H9 (cell line): ENCODE results near the gene GSK3A. TPM values are rescaled to one million over a fixed set of nuclear protein-coding genes. Genes with fewer than 3 reads are reported as not detected.

Source experiments
- DNase-seq: peaks from one replicate; pipeline ENCODE4 v3.0.0-alpha.2; 2017
- H2AFZ ChIP-seq: one replicate; pipeline ENCODE4 v1.6.1; 2013; ENCODE audit warnings: mild to moderate bottlenecking, low read length, control low read depth, moderate library complexity
- H2AK5ac ChIP-seq: 2 replicates; pipeline ENCODE4 v1.6.1; 2013; ENCODE audit warnings: low read length, control low read depth, mixed read lengths; ENCODE audit not compliant: insufficient read length
- H2BK120ac ChIP-seq: one replicate; pipeline ENCODE4 v1.6.1; 2013; ENCODE audit warnings: low read depth, mild to moderate bottlenecking, low read length, control low read depth, inconsistent platforms; ENCODE audit not compliant: poor library complexity, severe bottlenecking
- H2BK12ac ChIP-seq: 2 replicates; pipeline ENCODE4 v1.6.1; 2013; ENCODE audit warnings: low read length, control low read depth, mixed read lengths, low read depth; ENCODE audit not compliant: insufficient read length
- H2BK15ac ChIP-seq: 2 replicates; pipeline ENCODE4 v1.6.1; 2013; ENCODE audit warnings: low read depth, low read length, control low read depth
- H2BK20ac ChIP-seq: one replicate; pipeline ENCODE4 v1.6.1; 2013; ENCODE audit warnings: low read depth, mild to moderate bottlenecking, low read length, control low read depth, inconsistent platforms; ENCODE audit not compliant: poor library complexity, severe bottlenecking
- H2BK5ac ChIP-seq: 2 replicates; pipeline ENCODE4 v1.6.1; 2013; ENCODE audit warnings: low read length, control low read depth, mixed read lengths; ENCODE audit not compliant: insufficient read length
- H3K14ac ChIP-seq: 2 replicates; pipeline ENCODE4 v1.6.1; 2013; ENCODE audit warnings: low read length, control low read depth; ENCODE audit not compliant: insufficient read depth
- H3K18ac ChIP-seq: 2 replicates; pipeline ENCODE4 v1.6.1; 2013; ENCODE audit warnings: low read depth, mild to moderate bottlenecking, mixed read lengths, low read length, control low read depth; ENCODE audit not compliant: insufficient read length
- H3K23ac ChIP-seq: 2 replicates; pipeline ENCODE4 v1.6.1; 2013; ENCODE audit warnings: low read length, control low read depth, mixed read lengths, low read depth; ENCODE audit not compliant: insufficient read length
- H3K23me2 ChIP-seq: 2 replicates; pipeline ENCODE4 v1.6.1; 2013; ENCODE audit warnings: low read depth, mild to moderate bottlenecking, mixed read lengths, low read length, control low read depth; ENCODE audit not compliant: insufficient read length, poor library complexity, severe bottlenecking
- H3K27ac ChIP-seq: 2 replicates; pipeline ENCODE4 v1.5.1; 2013; ENCODE audit warnings: low read length, control low read depth, mixed read lengths, low read depth; ENCODE audit not compliant: insufficient read length
- H3K27me3 ChIP-seq: 2 replicates; pipeline ENCODE4 v1.6.1; 2013; ENCODE audit warnings: low read length, control low read depth, inconsistent platforms; ENCODE audit not compliant: insufficient read depth
- H3K4ac ChIP-seq: 2 replicates; pipeline ENCODE4 v1.6.1; 2013; ENCODE audit warnings: low read depth, mild to moderate bottlenecking, control low read depth, inconsistent platforms, low read length, moderate library complexity
- H3K4me1 ChIP-seq: 2 replicates; pipeline ENCODE4 v1.6.1; 2013; ENCODE audit warnings: low read length, control low read depth, inconsistent platforms; ENCODE audit not compliant: insufficient read depth
- H3K4me2 ChIP-seq: 2 replicates; pipeline ENCODE4 v1.6.1; 2013; ENCODE audit warnings: low read length, control low read depth, mixed read lengths; ENCODE audit not compliant: insufficient read length, insufficient read depth
- H3K56ac ChIP-seq: 2 replicates; pipeline ENCODE4 v1.6.1; 2013; ENCODE audit warnings: low read depth, mild to moderate bottlenecking, mixed read lengths, low read length, control low read depth; ENCODE audit not compliant: insufficient read length
- H3K79me1 ChIP-seq: 2 replicates; pipeline ENCODE4 v1.6.1; 2013; ENCODE audit warnings: low read depth, mild to moderate bottlenecking, moderate library complexity, low read length, control low read depth, inconsistent platforms; ENCODE audit not compliant: insufficient read depth, poor library complexity, severe bottlenecking
- H3K79me2 ChIP-seq: 2 replicates; pipeline ENCODE4 v1.6.1; 2013; ENCODE audit warnings: low read length, control low read depth, inconsistent platforms; ENCODE audit not compliant: insufficient read depth
- H3K9ac ChIP-seq: 2 replicates; pipeline ENCODE4 v1.6.1; 2013; ENCODE audit warnings: low read length, control low read depth, mixed read lengths; ENCODE audit not compliant: insufficient read length; ENCODE audit errors: extremely low read depth
- H3K9me3 ChIP-seq: one replicate; pipeline ENCODE4 v1.6.1; 2013; ENCODE audit warnings: low read depth, low read length, inconsistent platforms; ENCODE audit not compliant: control insufficient read depth
- H3T11ph ChIP-seq: one replicate; pipeline ENCODE4 v1.6.1; 2013; ENCODE audit warnings: mild to moderate bottlenecking, low read length, control low read depth, inconsistent platforms
- H4K20me1 ChIP-seq: one replicate; pipeline ENCODE4 v1.6.1; 2013; ENCODE audit not compliant: control insufficient read depth, insufficient read length, insufficient read depth
- H4K5ac ChIP-seq: 2 replicates; pipeline ENCODE4 v1.6.1; 2013; ENCODE audit warnings: low read depth, mild to moderate bottlenecking, mixed read lengths, low read length, control low read depth; ENCODE audit not compliant: insufficient read length
- H4K8ac ChIP-seq: replicated peaks from 2 replicates; pipeline ENCODE4 v1.6.1; 2013; ENCODE audit warnings: low read length, control low read depth, mixed read lengths, low read depth; ENCODE audit not compliant: insufficient read length
- H4K91ac ChIP-seq: 2 replicates; pipeline ENCODE4 v1.6.1; 2013; ENCODE audit warnings: low read depth, mild to moderate bottlenecking, moderate library complexity, mixed read lengths, low read length, control low read depth; ENCODE audit not compliant: insufficient read length
- H3K27ac Mint-ChIP-seq, 3 experiments: 2 replicates in 2 of 3; 3 replicates in 1 of 3; pipeline ENCODE4 v1.8.0; 2020 to 2021; ENCODE audit warnings: mixed read lengths in 3 of 3, mild to moderate bottlenecking in 1 of 3, moderate library complexity in 1 of 3
- H3K27me3 Mint-ChIP-seq: 2 replicates; pipeline ENCODE4 v1.8.0; 2021; ENCODE audit warnings: low read depth, mild to moderate bottlenecking, moderate library complexity, mixed read lengths
- H3K36me3 Mint-ChIP-seq, 3 experiments: 2 replicates in 2 of 3; 3 replicates in 1 of 3; pipeline ENCODE4 v1.8.0; 2020 to 2021; ENCODE audit warnings: low read depth in 3 of 3, mixed read lengths in 3 of 3; ENCODE audit not compliant: insufficient read depth in 1 of 3
- H3K4me1 Mint-ChIP-seq, 2 experiments: 2 replicates each; pipeline ENCODE4 v1.8.0; 2020; ENCODE audit warnings: mixed read lengths in 2 of 2
- H3K4me3 Mint-ChIP-seq, 2 experiments: 2 replicates in 1 of 2; 3 replicates in 1 of 2; pipeline ENCODE4 v1.8.0; 2020 to 2021; ENCODE audit warnings: mild to moderate bottlenecking in 2 of 2, mixed read lengths in 2 of 2, moderate library complexity in 1 of 2
- H3K9me3 Mint-ChIP-seq, 2 experiments: 2 replicates in 1 of 2; 3 replicates in 1 of 2; pipeline ENCODE4 v1.8.0; 2020; ENCODE audit warnings: mild to moderate bottlenecking in 2 of 2, mixed read lengths in 2 of 2, moderate library complexity in 1 of 2
- CTCF ChIP-seq: fragments of 200-600 bp; sonication (generic); conservative IDR thresholded peaks from 3 replicates; pipeline ENCODE4 v1.8.0; 2021; ENCODE audit warnings: antibody characterized with exemption, mild to moderate bottlenecking
- WGBS: extraction: QIAGEN DNeasy Blood & Tissue Kit; methylation state at CpG from one replicate; pipeline ENCODE4 v1.1.7; 2013; ENCODE audit warnings: missing lambda C conversion rate, low lambda C conversion rate, mixed read lengths; ENCODE audit not compliant: insufficient read length; ENCODE audit errors: extremely low coverage; 5-methylcytosine and 5-hydroxymethylcytosine counted together
- total RNA-seq: library from RNA; stranded (reverse); gene quantifications from 2 replicates; pipeline ENCODE4 v1.2.1, GENCODE V29; 2021

The GSK3A gene
- total RNA-seq, 1 experiment from 2014 or later = 52.4 TPM

- Histone ChIP-seq H2AFZ (no peak overlapping the region), H3K56ac (no peak overlapping the region), H3K23me2 (peaks cover 2% of the 10 kb centered on the region), H3K14ac (no peak overlapping the region), H3K79me2 (peaks cover 6% of the 10 kb centered on the region; the same call in 1 of the 2 replicates), H3K4ac (no peak overlapping the region), H2BK12ac (no peak overlapping the region), H3K79me1 (peaks cover 4% of the 10 kb centered on the region), H2BK20ac (no peak overlapping the region), H4K91ac (no peak overlapping the region), H2AK5ac (no peak overlapping the region), H3K9me3 (no peaks in the 10 kb centered on the region), H3K23ac (no peak overlapping the region), H2BK5ac (no peak overlapping the region), H3K4me1 (peaks cover 4% of the 10 kb centered on the region; the same call in 1 of the 2 replicates), H2BK15ac (no peak overlapping the region), H3T11ph (no peak overlapping the region), H4K20me1 (no peaks in the 10 kb centered on the region), H2BK120ac (no peak overlapping the region), H3K18ac (no peak overlapping the region), H3K9ac (no peak overlapping the region), H3K4me2 (no peak overlapping the region), H4K5ac (no peak overlapping the region), H4K8ac (no peak overlapping the region), H3K27me3 (no peaks in the 10 kb centered on the region), H3K27ac (no peak overlapping the region)
- DNase-seq = peak; percentile 86
- Mint-ChIP-seq H3K4me1 (peaks cover 24 to 42% of the 10 kb centered on the region in 2 experiments), H3K4me3 (peak overlapping the region in 1 of 2 experiments; percentile 11; a peak in 1 of 5 replicates), H3K36me3 (peaks cover 43 to 76% (median 74%) of the 10 kb centered on the region in 3 experiments), H3K27ac (peak overlapping the region in 2 of 3 experiments; percentile 59 to 95; a peak in 4 of 7 replicates), H3K27me3 (peaks cover 8% of the 10 kb centered on the region), H3K9me3 (peaks cover under 1% of the 10 kb centered on the region in 2 experiments; a peak in 4 of 5 replicates)
- no peak for TF ChIP-seq CTCF
- WGBS = no CpG with 5 or more reads among the region's 7 CpGs
Measured at GRCh38 chr19:42198676-42199439, 43.5 kb downstream of the GSK3A start.
